HFF-Myc (cell line): Measurements from ENCODE around the gene OR2Y1.

Experiments
- DNase-seq: peaks from one replicate; pipeline ENCODE4 v3.0.0-alpha.2; 2011; ENCODE audit warnings: low read depth; ENCODE audit errors: extremely low read depth
- H3K4me3 ChIP-seq: replicated peaks from 2 replicates; pipeline ENCODE4 v1.5.1; 2011; ENCODE audit warnings: low read depth, mild to moderate bottlenecking, control low read depth, low read length
- CTCF ChIP-seq: IDR thresholded peaks from 2 replicates; pipeline ENCODE4 v1.5.1; 2012; ENCODE audit warnings: mild to moderate bottlenecking, low read depth, low read length, control low read depth; ENCODE audit errors: missing control alignments

The OR2Y1 gene

GRCh38 chr5:180739271-180739670 is 587 bp downstream of the OR2Y1 start:
- no peak for DNase-seq
- H3K4me3 ChIP-seq: no peak overlapping the region
- TF ChIP-seq CTCF: no peak

DNA sequence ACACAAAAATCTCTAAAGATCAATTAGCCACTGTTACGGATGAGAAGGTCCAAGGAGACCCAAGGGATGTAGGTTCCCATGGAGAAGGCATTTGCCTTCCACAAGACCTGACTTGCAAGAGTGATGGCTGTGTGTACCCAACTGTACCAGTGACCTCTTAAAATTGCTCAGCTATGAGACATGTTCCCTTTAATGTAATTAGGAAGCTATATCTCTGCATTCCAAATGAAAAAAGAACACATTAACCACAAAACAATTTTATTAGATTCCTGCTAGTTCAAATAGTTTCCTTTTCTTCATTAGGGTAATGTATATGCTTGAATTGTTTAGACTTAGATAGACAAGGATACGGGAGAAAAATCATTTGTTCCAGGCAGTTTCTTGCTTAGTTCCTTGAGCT is 3.3 kb downstream of the OR2Y1 start:
- H3K4me3 ChIP-seq: no peak overlapping the region
- no peak for DNase-seq
- TF ChIP-seq CTCF: no peak

DNA sequence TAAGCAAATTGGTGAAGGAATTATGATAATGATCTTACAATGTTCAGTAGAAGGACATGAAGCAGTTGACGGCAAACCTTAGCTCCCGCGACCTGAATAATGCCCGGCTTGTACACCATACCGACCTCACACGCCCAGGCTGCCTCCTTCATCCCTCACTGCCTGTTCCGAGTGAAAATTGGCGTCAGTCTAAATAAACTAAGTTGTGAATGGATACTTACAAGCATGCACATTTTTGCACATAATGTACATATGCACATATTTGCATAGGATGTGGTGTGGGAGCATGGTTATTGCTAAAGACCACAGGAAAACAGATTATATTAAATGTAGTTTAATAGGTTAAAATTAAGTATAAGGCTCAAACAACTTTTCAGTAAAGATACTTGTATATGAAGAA is 14.9 kb downstream of the OR2Y1 start:
- TF ChIP-seq CTCF: no peak
- H3K4me3 ChIP-seq: no peak overlapping the region
- no peak for DNase-seq

DNA sequence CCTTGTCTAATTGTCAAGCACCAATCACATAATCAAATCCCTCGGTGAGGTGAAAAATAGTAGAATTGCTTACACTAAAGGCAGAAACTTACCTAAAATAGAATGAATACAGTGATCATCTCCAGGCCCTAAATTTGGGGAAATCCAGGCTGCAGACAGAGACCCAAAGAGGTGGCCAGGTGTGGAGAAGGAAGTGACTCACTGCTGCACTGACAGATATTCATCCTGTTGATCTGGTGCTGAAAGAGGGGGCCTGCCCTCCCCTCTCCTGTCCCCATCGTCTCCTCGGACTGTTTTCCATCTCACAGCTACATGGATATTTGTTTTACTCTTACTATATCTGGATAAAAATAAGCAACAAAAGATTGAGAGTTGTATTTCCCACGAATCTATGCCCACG is 15.9 kb downstream of the OR2Y1 start:
- no peak for TF ChIP-seq CTCF
- DNase-seq: no peak
- H3K4me3 ChIP-seq: no peak overlapping the region

DNA sequence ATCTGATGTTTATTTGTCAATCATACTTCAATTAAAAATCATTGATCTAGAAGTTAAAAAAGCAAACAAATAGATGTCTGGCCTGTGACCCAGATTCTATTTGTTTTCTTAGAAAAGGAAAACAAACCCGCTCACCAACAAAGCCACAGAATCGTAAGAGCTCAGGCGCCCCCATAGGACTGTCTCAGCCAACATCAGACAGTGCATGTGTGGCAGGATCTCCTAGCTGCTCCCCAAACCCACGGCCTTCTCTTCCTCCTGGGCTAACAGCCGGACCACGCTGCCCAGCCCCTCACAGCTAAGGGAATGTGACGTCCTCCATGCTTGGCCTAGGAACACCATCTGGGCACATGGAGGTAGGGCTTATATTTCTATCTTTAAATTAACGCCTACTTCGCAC is 19.4 kb downstream of the OR2Y1 start:
- no peak for DNase-seq
- no peak overlapping the region for H3K4me3 ChIP-seq
- no peak for TF ChIP-seq CTCF

DNA sequence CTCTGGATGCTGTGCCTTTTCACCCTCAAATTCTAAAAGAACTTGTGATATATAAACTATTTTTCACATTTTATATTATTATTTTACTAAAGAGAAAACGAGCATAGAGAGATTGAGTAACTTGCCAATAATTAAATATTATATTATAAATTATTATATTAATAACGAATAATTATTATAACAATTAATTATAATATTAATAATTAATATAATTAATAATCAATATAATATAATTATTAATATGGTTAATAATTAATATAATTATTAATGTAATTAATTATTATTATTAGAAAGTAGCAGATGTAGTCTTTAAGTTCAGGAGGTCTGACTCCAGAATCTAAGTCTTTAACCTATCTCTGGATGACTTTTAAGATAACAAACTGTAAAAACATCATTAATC is 20.1 kb downstream of the OR2Y1 start:
- no peak for DNase-seq
- no peak overlapping the region for H3K4me3 ChIP-seq
- no peak for TF ChIP-seq CTCF

- TF ChIP-seq CTCF: peak; percentile 64
- DNase-seq: peak; percentile 16
- no peak overlapping the region for H3K4me3 ChIP-seq
Observed at GRCh38 chr5:180718810-180719453, 20.9 kb downstream of the OR2Y1 start.
